Endothelial cell of umbilical vein (primary cell): Measurements from ENCODE around the gene STK32A. TPM values are rescaled to one million over a fixed set of nuclear protein-coding genes. Genes with fewer than 3 reads are reported as not detected.

ENCODE experiments used
- BruUV-seq: library from RNA; stranded (reverse); fragments of 400-500 nt; replicated peaks from 2 replicates; lab custom pipeline; 2021; lab: Mats Ljungman, UMichigan
- CTCF ChIA-PET: fragments of 300-600, 350-600 bp; sonication (Branson Sonifier 250); formaldehyde crosslinking; loops from one replicate; lab custom pipeline; 2021; ENCODE audit warnings: antibody characterized with exemption, inconsistent platforms; lab: Charles Lee
- POLR2A ChIA-PET: fragments of 300-600, 350-600 bp; sonication (Branson Sonifier 250); formaldehyde crosslinking; loops from one replicate; lab custom pipeline; 2021; ENCODE audit warnings: antibody characterized with exemption, inconsistent platforms; lab: Charles Lee
- DNase-seq: peaks from one replicate; pipeline ENCODE4 v3.0.0-alpha.2; 2011; ENCODE audit warnings: low read depth, low spot score
- FAIRE-seq: peaks from 2 replicates; lab custom pipeline; 2011; peaks lifted over from hg19 to GRCh38; lab: Jason Lieb, UNC
- H2AFZ ChIP-seq: 2 replicates; pipeline ENCODE4 v1.6.0; 2012; ENCODE audit warnings: low read depth, low read length, control low read depth, inconsistent platforms
- H3K27ac ChIP-seq: 2 replicates; pipeline ENCODE4 v1.5.1; 2011; ENCODE audit warnings: low read depth, mild to moderate bottlenecking, control low read depth, low read length, moderate library complexity; ENCODE audit not compliant: insufficient read depth
- H3K27me3 ChIP-seq, 2 experiments: 2 replicates each; pipeline versions ENCODE4 v1.6.0 to v1.6.1; 2011; ENCODE audit warnings: low read length in 2 of 2, mixed read lengths in 1 of 2; ENCODE audit not compliant: control insufficient read depth in 2 of 2, insufficient read depth in 2 of 2
- H3K36me3 ChIP-seq, 2 experiments: 2 replicates in 1 of 2; 3 replicates in 1 of 2; pipeline ENCODE4 v1.5.1; 2011; ENCODE audit warnings: low read length in 2 of 2, mild to moderate bottlenecking in 1 of 2, moderate library complexity in 1 of 2; ENCODE audit not compliant: control insufficient read depth in 2 of 2, insufficient read depth in 2 of 2; ENCODE audit errors: extremely low read depth in 1 of 2
- H3K4me1 ChIP-seq: 3 replicates; pipeline ENCODE4 v1.5.1; 2011; ENCODE audit warnings: mild to moderate bottlenecking, low read length; ENCODE audit not compliant: control insufficient read depth, insufficient read depth; ENCODE audit errors: extremely low read depth
- H3K4me2 ChIP-seq: 2 replicates; pipeline ENCODE4 v1.6.1; 2011; ENCODE audit warnings: low read length, control low read depth, mixed read lengths; ENCODE audit not compliant: insufficient read depth
- H3K4me3 ChIP-seq, 3 experiments: fragments of 200-600 bp in 1 of 3; sonication (generic), shearing (Covaris generic) in 1 of 3; replicated peaks in 1 of 3; 2 replicates each; pipeline ENCODE4 v1.5.1; 2011 to 2016; ENCODE audit warnings: control low read depth in 3 of 3, low read length in 3 of 3, mild to moderate bottlenecking in 2 of 3, inconsistent platforms in 1 of 3, low read depth in 1 of 3, moderate library complexity in 1 of 3; ENCODE audit not compliant: insufficient read depth in 1 of 3
- H3K79me2 ChIP-seq: 2 replicates; pipeline ENCODE4 v1.6.0; 2012; ENCODE audit warnings: low read length, inconsistent platforms; ENCODE audit not compliant: control insufficient read depth, insufficient read depth
- H3K9ac ChIP-seq: replicated peaks from 2 replicates; pipeline ENCODE3; 2011; ENCODE audit warnings: low read length, control low read depth; ENCODE audit not compliant: insufficient read depth; ENCODE audit errors: extremely low read depth
- H3K9me1 ChIP-seq: replicated peaks from 3 replicates; pipeline ENCODE4 v1.6.0; 2011; ENCODE audit warnings: mild to moderate bottlenecking, low read length; ENCODE audit not compliant: control insufficient read depth, insufficient read depth; ENCODE audit errors: extremely low read depth
- H3K9me3 ChIP-seq: replicated peaks from 2 replicates; pipeline ENCODE4 v1.5.1; 2012; ENCODE audit warnings: low read length, inconsistent platforms; ENCODE audit not compliant: control insufficient read depth, insufficient read depth
- H4K20me1 ChIP-seq: replicated peaks from 2 replicates; pipeline ENCODE3; 2011; ENCODE audit warnings: mild to moderate bottlenecking, low read length; ENCODE audit not compliant: control insufficient read depth, insufficient read depth; ENCODE audit errors: extremely low read depth
- CTCF ChIP-seq, 2 donors: IDR thresholded peaks; 1 replicate in 1 of 2; 2 replicates in 1 of 2; pipeline ENCODE4 v1.5.1; 2011; ENCODE audit warnings: low read length in 2 of 2, mild to moderate bottlenecking in 2 of 2, moderate library complexity in 2 of 2, control low read depth in 1 of 2, inconsistent platforms in 1 of 2, low read depth in 1 of 2; ENCODE audit not compliant: insufficient read depth in 1 of 2; ENCODE audit errors: extremely low read depth in 1 of 2
- FOS ChIP-seq: IDR thresholded peaks from 2 replicates; pipeline ENCODE4 v1.6.1; 2011; ENCODE audit warnings: mild to moderate bottlenecking, low read length, moderate library complexity, borderline replicate concordance; ENCODE audit not compliant: insufficient read depth
- GATA2 ChIP-seq: IDR thresholded peaks from 2 replicates; pipeline ENCODE4 v1.7.0; 2011; ENCODE audit warnings: low read depth, mild to moderate bottlenecking, moderate library complexity, mixed read lengths, low read length; ENCODE audit not compliant: insufficient read length, insufficient read depth
- JUN ChIP-seq: IDR thresholded peaks from 2 replicates; pipeline ENCODE4 v1.6.1; 2011; ENCODE audit warnings: borderline replicate concordance, low read depth; ENCODE audit not compliant: insufficient read length, insufficient read depth
- MAX ChIP-seq: IDR thresholded peaks from 2 replicates; pipeline ENCODE4 v1.6.1; 2011; ENCODE audit not compliant: insufficient read depth, insufficient read length
- MYC ChIP-seq: IDR thresholded peaks from one replicate; pipeline ENCODE4 v1.6.1; 2011; ENCODE audit warnings: mild to moderate bottlenecking, low read depth, low read length
- POLR2A ChIP-seq: IDR thresholded peaks from 2 replicates; pipeline ENCODE4 v1.6.1; 2012; ENCODE audit warnings: low read depth, mild to moderate bottlenecking, control low read depth, low read length
- POLR2AphosphoS5 ChIP-seq: IDR thresholded peaks from 2 replicates; pipeline ENCODE4 v1.6.1; 2012; ENCODE audit warnings: low read depth, mild to moderate bottlenecking, control low read depth, low read length, moderate library complexity; ENCODE audit not compliant: insufficient read depth
- dilution Hi-C: fragments of 300-500 bp; cut with MboI; formaldehyde crosslinking; loops from one replicate; pipeline ENCODE4 v1.15.0; 2019; ENCODE audit warnings: low sequenced_read_pairs; ENCODE audit not compliant: extremely low pct_ligation_motif_present
- intact Hi-C: fragments of 100-400 bp; cut with micrococcal nuclease; formaldehyde crosslinking; loops from one replicate; pipeline ENCODE4 v1.10.0; 2022
- polyA plus RNA-seq, 4 experiments: library from polyadenylated mRNA; depleted of rRNA in 3 of 4; stranded (reverse) in 3 of 4; unstranded in 1 of 4; fragments of >200 nt; gene quantifications; 2 replicates each; pipeline versions ENCODE4 v1.2.1 to v1.2.3, GENCODE V29; 2011 to 2012; ENCODE audit warnings: missing spikeins in 1 of 4
- total RNA-seq: library from RNA; stranded (reverse); gene quantifications from 2 replicates; pipeline ENCODE4 v1.2.3, GENCODE V29; 2021

STK32A gene
- total and polyA plus RNA-seq, 2 donors (not counting 3 experiments of a cell fraction or from before 2014, with no cell fraction given) = not detected

GRCh38 chr5:147398860-147399259, 164.0 kb downstream of the STK32A start:
- no TSS peak for BruUV-seq
- CTCF ChIA-PET = interaction anchor here (0.9 kb wide), 1 partner anchor 179 kb away, joined by 3 read pairs; no protein-coding TSS in a partner anchor

More at GRCh38 chr5:147398860-147399259, 164.0 kb downstream of the STK32A start:
- H3K27me3 ChIP-seq = no peaks in the 10 kb centered on the region
- no peaks in the 10 kb centered on the region for H4K20me1 ChIP-seq
- peaks cover 10% of the 10 kb centered on the region for H3K4me1 ChIP-seq
- no peak overlapping the region for H3K27ac ChIP-seq
- H3K79me2 ChIP-seq = no peaks in the 10 kb centered on the region
- H3K9me3 ChIP-seq = no peaks in the 10 kb centered on the region
- TF ChIP-seq MAX (no peak), GATA2 (no peak), JUN (no peak), POLR2A (no peak), CTCF (IDR thresholded peaks at IDR 0.05; ENCODE audit: extremely low read depth in 1 of 2, insufficient read depth in 1 of 2, low read depth in 1 of 2, low read length in 2 of 2) (no peak), MYC (no peak), POLR2AphosphoS5 (no peak), FOS (no peak)
- dilution Hi-C loops = no loop called here
- no peak overlapping the region for H2AFZ ChIP-seq
- intact Hi-C loops = no loop called here
- FAIRE-seq (no peak), DNase-seq (no peak)
- H3K4me3 ChIP-seq = no peak overlapping the region
- POLR2A ChIA-PET = no interaction called here
- no peak overlapping the region for H3K4me2 ChIP-seq
- H3K9me1 ChIP-seq = no peaks in the 10 kb centered on the region
- H3K9ac ChIP-seq = no peak overlapping the region
- H3K36me3 ChIP-seq = peaks cover 17 to 30% of the 10 kb centered on the region in 2 experiments
